Neural progenitor cell (in vitro differentiated cells): ENCODE results near the gene HUNK.

Experiments
- CTCF ChIP-seq: fragments of 200-600 bp; sonication (generic); IDR thresholded peaks from 2 replicates; pipeline ENCODE4 v1.5.1; 2017; ENCODE audit warnings: antibody characterized with exemption, mild to moderate bottlenecking
- EZH2 ChIP-seq: fragments of 200-600 bp; sonication (generic); IDR thresholded peaks from 2 replicates; pipeline ENCODE4 v1.6.1; 2017; ENCODE audit warnings: antibody characterized with exemption, mild to moderate bottlenecking, moderate library complexity

- no peak for TF ChIP-seq CTCF
- TF ChIP-seq EZH2, result no peak
Observed at GRCh38 chr21:31837618-31838390, 35.0 kb upstream of the HUNK start.
